Endodermal cell (in vitro differentiated cells): ENCODE measurements around the gene SLC35A3. TPM values are rescaled to one million over a fixed set of nuclear protein-coding genes. Genes with fewer than 3 reads are reported as not detected.

Experiments used
- DNase-seq: peaks from one replicate; pipeline ENCODE4 v3.0.0-alpha.2; 2017
- H3K27ac ChIP-seq: 2 replicates; pipeline ENCODE4 v1.5.1; 2013; ENCODE audit warnings: mild to moderate bottlenecking, low read depth, low read length, moderate library complexity
- H3K27me3 ChIP-seq: 2 replicates; pipeline ENCODE4 v1.6.1; 2013; ENCODE audit warnings: mild to moderate bottlenecking, low read length, moderate library complexity; ENCODE audit not compliant: insufficient read depth, control insufficient read depth, poor library complexity, severe bottlenecking
- H3K36me3 ChIP-seq: 2 replicates; pipeline ENCODE4 v1.7.0; 2013; ENCODE audit warnings: mild to moderate bottlenecking, low read length, moderate library complexity; ENCODE audit not compliant: control insufficient read depth, insufficient read depth
- H3K4me1 ChIP-seq: one replicate; pipeline ENCODE4 v1.7.0; 2013; ENCODE audit warnings: low read length; ENCODE audit not compliant: control insufficient read depth, insufficient read depth
- H3K4me3 ChIP-seq: 2 replicates; pipeline ENCODE4 v1.5.1; 2013; ENCODE audit warnings: mild to moderate bottlenecking, low read length, moderate library complexity
- H3K9ac ChIP-seq: 2 replicates; pipeline ENCODE4 v1.6.1; 2013; ENCODE audit warnings: mild to moderate bottlenecking, low read length, moderate library complexity; ENCODE audit not compliant: poor library complexity, severe bottlenecking; ENCODE audit errors: extremely low read depth
- H3K9me3 ChIP-seq: 2 replicates; pipeline ENCODE4 v1.6.1; 2013; ENCODE audit warnings: mild to moderate bottlenecking, low read length, moderate library complexity; ENCODE audit not compliant: control insufficient read depth
- H3K27ac Mint-ChIP-seq: 2 replicates; pipeline ENCODE4 v1.8.0; 2020; ENCODE audit warnings: mixed read lengths
- H3K27me3 Mint-ChIP-seq: 2 replicates; pipeline ENCODE4 v1.8.0; 2021; ENCODE audit warnings: mild to moderate bottlenecking, mixed read lengths; ENCODE audit not compliant: insufficient read depth
- H3K36me3 Mint-ChIP-seq: 2 replicates; pipeline ENCODE4 v1.8.0; 2020; ENCODE audit warnings: low read depth, mixed read lengths
- H3K4me1 Mint-ChIP-seq: 2 replicates; pipeline ENCODE4 v1.8.0; 2020; ENCODE audit warnings: mixed read lengths
- H3K4me3 Mint-ChIP-seq: 2 replicates; pipeline ENCODE4 v1.8.0; 2020; ENCODE audit warnings: mild to moderate bottlenecking, moderate library complexity, mixed read lengths
- H3K9me3 Mint-ChIP-seq: 2 replicates; pipeline ENCODE4 v1.8.0; 2020; ENCODE audit warnings: mild to moderate bottlenecking, mixed read lengths
- CTCF ChIP-seq: fragments of 200-600 bp; sonication (generic); conservative IDR thresholded peaks from 2 replicates; pipeline ENCODE4 v1.5.0; 2021; ENCODE audit warnings: antibody characterized with exemption, mild to moderate bottlenecking
- WGBS, 2 experiments: methylation state at CpG; one replicate each; pipeline versions ENCODE4 v1.1.5 to v1.1.7; 2013; ENCODE audit warnings: missing lambda C conversion rate in 2 of 2, mixed read lengths in 1 of 2; ENCODE audit not compliant: insufficient coverage in 1 of 2, insufficient read length in 1 of 2; 5-methylcytosine and 5-hydroxymethylcytosine counted together
- total RNA-seq, 2 donors: library from RNA; stranded (reverse); fragmentation: NEBNext Ultra II Directional in 1 of 2; extraction: Animal tissue kit (Norgen Biotek cat#: 25700) in 1 of 2; gene quantifications; 2 replicates in 1 of 2; 3 replicates in 1 of 2; pipeline ENCODE4 v1.2.1, GENCODE V29; 2021

Gene SLC35A3
- total RNA-seq, 2 donors from 2014 or later = 41.2 to 47.0 TPM

- H3K9me3 ChIP-seq = peaks cover 72% of the 10 kb centered on the region
- Mint-ChIP-seq H3K4me3 (no peak overlapping the region), H3K27me3 (no peaks in the 10 kb centered on the region), H3K27ac (peak overlapping the region; percentile 13), H3K36me3 (peaks cover 68% of the 10 kb centered on the region), H3K9me3 (peaks cover 27% of the 10 kb centered on the region), H3K4me1 (no peaks in the 10 kb centered on the region)
- H3K9ac ChIP-seq = no peak overlapping the region
- H3K4me1 ChIP-seq = peaks cover 4% of the 10 kb centered on the region
- whole genome bisulfite sequencing, 2 experiments = 86% methylated on average over 2 of the region's 3 CpGs; no CpG with 5 or more reads in 1 of the 2 experiments
- H3K27me3 ChIP-seq = no peaks in the 10 kb centered on the region
- DNase-seq = no peak
- peaks cover 90% of the 10 kb centered on the region for H3K36me3 ChIP-seq
- peak overlapping the region; percentile 30 for H3K4me3 ChIP-seq
- no peak overlapping the region for H3K27ac ChIP-seq
- no peak for TF ChIP-seq CTCF
Measured at GRCh38 chr1:99992760-99993467, 23.1 kb downstream of the SLC35A3 start.

- no peaks in the 10 kb centered on the region for H3K27me3 ChIP-seq
- TF ChIP-seq CTCF = no peak
- no peak for DNase-seq
- no peak overlapping the region for H3K9ac ChIP-seq
- H3K4me1 Mint-ChIP-seq = no peaks in the 10 kb centered on the region
- H3K27ac ChIP-seq = no peak overlapping the region
- H3K27ac Mint-ChIP-seq = peak overlapping the region; percentile 13
- no peak overlapping the region for H3K4me3 ChIP-seq
- no peaks in the 10 kb centered on the region for H3K27me3 Mint-ChIP-seq
- peaks cover 71% of the 10 kb centered on the region for H3K36me3 Mint-ChIP-seq
- peaks cover 4% of the 10 kb centered on the region for H3K4me1 ChIP-seq
- H3K9me3 Mint-ChIP-seq = peaks cover 27% of the 10 kb centered on the region
- peaks cover 93% of the 10 kb centered on the region for H3K36me3 ChIP-seq
- 95% methylated on average over 3 to 4 of the region's 5 CpGs for WGBS, 2 experiments
- H3K9me3 ChIP-seq = peaks cover 70% of the 10 kb centered on the region
- no peak overlapping the region for H3K4me3 Mint-ChIP-seq
Measured at GRCh38 chr1:99993468-99993845, 23.7 kb downstream of the SLC35A3 start.

- H3K27ac ChIP-seq = no peak overlapping the region
Measured at GRCh38 chr1:99994496-99994895, 24.7 kb downstream of the SLC35A3 start.

More at GRCh38 chr1:99994496-99994895, 24.7 kb downstream of the SLC35A3 start:
- no peak overlapping the region for H3K9ac ChIP-seq
- H3K9me3 ChIP-seq = peaks cover 60% of the 10 kb centered on the region
- H3K36me3 ChIP-seq = peaks cover 91% of the 10 kb centered on the region
- peaks cover 66% of the 10 kb centered on the region for H3K36me3 Mint-ChIP-seq
- DNase-seq = no peak
- no peaks in the 10 kb centered on the region for H3K27me3 ChIP-seq
- TF ChIP-seq CTCF = no peak
- H3K27ac Mint-ChIP-seq = no peak overlapping the region
- 93 to 96% methylated on average over 3 of the region's 3 CpGs for WGBS, 2 experiments
- H3K27me3 Mint-ChIP-seq = no peaks in the 10 kb centered on the region
- peaks cover 27% of the 10 kb centered on the region for H3K9me3 Mint-ChIP-seq
- H3K4me1 ChIP-seq = peaks cover 4% of the 10 kb centered on the region
- H3K4me1 Mint-ChIP-seq = no peaks in the 10 kb centered on the region
- H3K4me3 Mint-ChIP-seq = no peak overlapping the region
- no peak overlapping the region for H3K4me3 ChIP-seq
